DOHH2 (cell line): ENCODE results near the gene LSM5.

Experiments
- H3F3A ChIP-seq: fragments of 200-600 bp; sonication (generic), shearing (Covaris generic); 2 replicates; pipeline ENCODE4 v1.6.0; 2016; ENCODE audit warnings: antibody characterized with exemption, mild to moderate bottlenecking; ENCODE audit not compliant: control insufficient read depth, insufficient read depth
- H3K27ac ChIP-seq: fragments of 200-600 bp; sonication (generic); 2 replicates; pipeline ENCODE4 v1.5.1; 2014; ENCODE audit warnings: low read depth, mild to moderate bottlenecking, low read length, moderate library complexity
- H3K27me3 ChIP-seq: fragments of 200-600 bp; sonication (generic); 2 replicates; pipeline ENCODE4 v1.6.1; 2014; ENCODE audit warnings: mild to moderate bottlenecking, low read length, mixed read lengths; ENCODE audit not compliant: control insufficient read depth
- H3K36me3 ChIP-seq: fragments of 200-600 bp; sonication (generic); 2 replicates; pipeline ENCODE4 v1.6.1; 2014; ENCODE audit warnings: mild to moderate bottlenecking, low read length, moderate library complexity, mixed read lengths; ENCODE audit not compliant: control insufficient read depth
- H3K4me1 ChIP-seq: fragments of 200-600 bp; sonication (generic); 2 replicates; pipeline ENCODE4 v1.6.1; 2014; ENCODE audit warnings: mild to moderate bottlenecking, low read length, mixed read lengths; ENCODE audit not compliant: control insufficient read depth
- H3K4me2 ChIP-seq: fragments of 200-600 bp; sonication (generic); 2 replicates; pipeline ENCODE4 v1.6.0; 2014; ENCODE audit warnings: mild to moderate bottlenecking, low read length, moderate library complexity
- H3K4me3 ChIP-seq: fragments of 200-600 bp; sonication (generic); 2 replicates; pipeline ENCODE4 v1.5.1; 2014; ENCODE audit warnings: mild to moderate bottlenecking, low read length, mixed read lengths
- H3K79me2 ChIP-seq: fragments of 200-600 bp; sonication (generic); 2 replicates; pipeline ENCODE4 v1.6.1; 2014; ENCODE audit warnings: mild to moderate bottlenecking, low read length, mixed read lengths; ENCODE audit not compliant: control insufficient read depth
- H3K9me2 ChIP-seq: fragments of 200-600 bp; sonication (generic); replicated peaks from 2 replicates; pipeline ENCODE4 v1.6.1; 2014; ENCODE audit warnings: mild to moderate bottlenecking, low read length, mixed read lengths; ENCODE audit not compliant: control insufficient read depth
- H3K9me3 ChIP-seq: fragments of 200-600 bp; sonication (generic); 2 replicates; pipeline ENCODE4 v1.6.1; 2014; ENCODE audit warnings: antibody characterized with exemption, low read length, mixed read lengths; ENCODE audit not compliant: control insufficient read depth, insufficient read depth
- H4K20me1 ChIP-seq: fragments of 200-600 bp; sonication (generic); 2 replicates; pipeline ENCODE4 v1.6.0; 2014; ENCODE audit warnings: low read depth, mild to moderate bottlenecking, antibody characterized with exemption, low read length, moderate library complexity; ENCODE audit not compliant: control insufficient read depth, insufficient read depth
- EZH2phosphoT487 ChIP-seq: fragments of 200-600 bp; sonication (generic); IDR thresholded peaks from 2 replicates; pipeline ENCODE4 v1.6.1; 2017; ENCODE audit warnings: borderline replicate concordance, mild to moderate bottlenecking, antibody characterized with exemption, low read length, moderate library complexity, mixed read lengths
- TF ChIP-seq, protein P1 (sequence below): fragments of 200-600 bp; sonication (generic); IDR thresholded peaks from one replicate; pipeline ENCODE4 v1.5.1; 2014; ENCODE audit warnings: antibody characterized with exemption, mild to moderate bottlenecking, low read depth, low read length; ENCODE audit not compliant: poor library complexity, severe bottlenecking

The LSM5 gene

DNA sequence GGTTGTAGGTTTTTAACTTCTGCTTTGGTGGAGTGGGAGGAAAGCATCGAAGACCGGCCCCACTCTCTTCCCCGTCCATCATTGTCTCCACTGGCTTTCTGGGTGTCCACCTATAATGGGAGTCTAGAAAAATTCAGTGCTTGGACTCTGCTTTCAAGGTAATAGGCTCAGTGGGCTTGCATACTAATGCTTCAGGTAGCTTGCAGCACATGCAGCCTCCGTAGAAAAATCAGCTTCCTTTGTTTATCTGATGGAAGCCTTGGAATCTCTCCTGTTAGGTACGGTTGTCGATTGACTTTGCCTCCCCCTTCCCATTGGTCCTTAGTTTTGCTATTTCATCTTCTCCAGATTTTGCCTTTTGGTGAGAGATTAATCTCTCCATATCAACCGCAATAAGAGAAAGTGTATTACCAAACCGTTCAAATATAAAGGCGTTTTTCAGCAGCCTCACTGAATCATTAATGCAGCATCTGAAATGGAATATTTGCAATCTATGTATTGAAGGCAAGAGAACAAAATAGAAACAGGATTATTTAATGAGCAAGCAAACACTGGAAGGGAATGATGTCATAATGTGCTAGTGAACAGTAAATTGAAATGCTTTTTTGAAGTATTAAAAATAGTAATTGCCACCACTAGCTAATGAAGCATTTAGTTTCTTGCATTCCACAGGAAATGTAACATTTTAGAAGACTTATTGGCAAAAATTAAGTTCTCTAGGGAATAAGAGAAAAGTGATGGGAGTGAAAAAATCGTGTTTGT, 6.1 kb upstream of the LSM5 start:
- Histone ChIP-seq H3K27me3 (no peaks in the 10 kb centered on the region), H3K36me3 (peaks cover 41% of the 10 kb centered on the region), H3K4me1 (peaks cover 37% of the 10 kb centered on the region), H3K4me2 (peak overlapping the region; percentile 69), H3K27ac (peak overlapping the region; percentile 93), H3K9me3 (no peaks in the 10 kb centered on the region), H3K79me2 (peaks cover 63% of the 10 kb centered on the region), H3F3A (peaks cover 14% of the 10 kb centered on the region; the same call in 1 of the 2 replicates), H4K20me1 (0 out of 2 replicates have a peak, but pooled peaks cover 10% of the 10 kb centered on the region), H3K4me3 (peak overlapping the region; percentile 95), H3K9me2 (no peaks in the 10 kb centered on the region)
- TF ChIP-seq EZH2phosphoT487 = no peak
- TF ChIP-seq, protein P1, sequence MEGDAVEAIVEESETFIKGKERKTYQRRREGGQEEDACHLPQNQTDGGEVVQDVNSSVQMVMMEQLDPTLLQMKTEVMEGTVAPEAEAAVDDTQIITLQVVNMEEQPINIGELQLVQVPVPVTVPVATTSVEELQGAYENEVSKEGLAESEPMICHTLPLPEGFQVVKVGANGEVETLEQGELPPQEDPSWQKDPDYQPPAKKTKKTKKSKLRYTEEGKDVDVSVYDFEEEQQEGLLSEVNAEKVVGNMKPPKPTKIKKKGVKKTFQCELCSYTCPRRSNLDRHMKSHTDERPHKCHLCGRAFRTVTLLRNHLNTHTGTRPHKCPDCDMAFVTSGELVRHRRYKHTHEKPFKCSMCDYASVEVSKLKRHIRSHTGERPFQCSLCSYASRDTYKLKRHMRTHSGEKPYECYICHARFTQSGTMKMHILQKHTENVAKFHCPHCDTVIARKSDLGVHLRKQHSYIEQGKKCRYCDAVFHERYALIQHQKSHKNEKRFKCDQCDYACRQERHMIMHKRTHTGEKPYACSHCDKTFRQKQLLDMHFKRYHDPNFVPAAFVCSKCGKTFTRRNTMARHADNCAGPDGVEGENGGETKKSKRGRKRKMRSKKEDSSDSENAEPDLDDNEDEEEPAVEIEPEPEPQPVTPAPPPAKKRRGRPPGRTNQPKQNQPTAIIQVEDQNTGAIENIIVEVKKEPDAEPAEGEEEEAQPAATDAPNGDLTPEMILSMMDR = no peak

GRCh38 chr7:32495298-32496051, 5.3 kb upstream of the LSM5 start, which contains the start of gene AVL9:
Gene AVL9 (plus strand): TSS chr7:32495489. CDS start chr7:32495710, 221 bp downstream.
- H3K79me2 ChIP-seq = peaks cover 55% of the 10 kb centered on the region

DNA sequence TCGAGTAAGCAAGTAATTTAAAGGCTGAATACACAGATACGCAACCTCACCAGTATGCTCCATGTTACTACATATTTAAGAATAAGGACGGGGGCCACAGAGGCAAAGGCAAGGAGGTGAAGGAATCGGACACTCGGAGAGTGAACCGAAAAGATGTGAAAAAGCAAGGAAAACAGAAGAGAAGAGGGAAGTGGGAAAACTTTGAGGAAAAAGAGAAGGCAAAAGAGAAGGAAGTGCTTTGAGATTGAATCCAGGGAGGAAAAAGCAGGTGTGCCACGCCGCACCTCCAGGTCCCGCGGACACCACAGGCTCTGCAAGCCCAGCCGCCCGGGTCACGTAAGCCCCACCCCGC, 4.7 kb upstream of the LSM5 start:
- H3K79me2 ChIP-seq = peaks cover 53% of the 10 kb centered on the region
- TF ChIP-seq EZH2phosphoT487 = no peak
- TF ChIP-seq, protein P1 = no peak
- peak overlapping the region; percentile 93 for H3K4me3 ChIP-seq
- H3K9me2 ChIP-seq = no peaks in the 10 kb centered on the region
- peaks cover 44% of the 10 kb centered on the region for H3K36me3 ChIP-seq
- H3K27ac ChIP-seq = peak overlapping the region; percentile 40
- no peaks in the 10 kb centered on the region for H3K27me3 ChIP-seq
- 0 out of 2 replicates have a peak, but pooled peaks cover 10% of the 10 kb centered on the region for H4K20me1 ChIP-seq
- H3K9me3 ChIP-seq = no peaks in the 10 kb centered on the region
- peaks cover 31% of the 10 kb centered on the region for H3K4me1 ChIP-seq
- H3K4me2 ChIP-seq = peak overlapping the region; percentile 91
- H3F3A ChIP-seq = peaks cover 20% of the 10 kb centered on the region

More at GRCh38 chr7:32495298-32496051, 5.3 kb upstream of the LSM5 start, which contains the start of gene AVL9:
- Histone ChIP-seq H4K20me1 (0 out of 2 replicates have a peak, but pooled peaks cover 10% of the 10 kb centered on the region), H3K4me1 (peaks cover 34% of the 10 kb centered on the region), H3K36me3 (peaks cover 41% of the 10 kb centered on the region), H3F3A (peaks cover 19% of the 10 kb centered on the region), H3K27ac (peak within 1 kb of the TSS; percentile 93), H3K9me2 (no peaks in the 10 kb centered on the region), H3K27me3 (no peaks in the 10 kb centered on the region), H3K9me3 (no peaks in the 10 kb centered on the region), H3K4me3 (peak within 1 kb of the TSS; percentile 95), H3K4me2 (peak within 1 kb of the TSS; percentile 91)
- no peak for TF ChIP-seq EZH2phosphoT487
- TF ChIP-seq, protein P1 = no peak
